Mononuclear cell (primary cell): ENCODE data around the gene SPON1. TPM values are rescaled to one million over a fixed set of nuclear protein-coding genes. Genes with fewer than 3 reads are reported as not detected.
"Not testable (repeated sequence)": the region's sequence is repeated elsewhere in the genome, so short reads cannot be mapped to it uniquely, and the experiment has no call there.

Experiments used
- H3K27me3 ChIP-seq: 2 replicates; pipeline ENCODE4 v1.6.0; 2011; ENCODE audit warnings: low read length, control low read depth; ENCODE audit not compliant: insufficient read depth
- H3K4me1 ChIP-seq: 2 replicates; pipeline ENCODE4 v1.5.1; 2011; ENCODE audit warnings: mild to moderate bottlenecking, low read length, control low read depth; ENCODE audit not compliant: insufficient read depth
- H3K4me3 ChIP-seq: 2 replicates; pipeline ENCODE4 v1.5.1; 2011; ENCODE audit warnings: mild to moderate bottlenecking, low read length, moderate library complexity
- H3K9me3 ChIP-seq: 2 replicates; pipeline ENCODE4 v1.5.1; 2011; ENCODE audit warnings: low read depth, mild to moderate bottlenecking, control low read depth, low read length
- total RNA-seq: library from RNA; depleted of rRNA; stranded (reverse); fragments of >200 nt; gene quantifications from one replicate; pipeline ENCODE4 v1.2.3, GENCODE V29; 2012

The SPON1 gene
- total RNA-seq, 1 donor = 0.94 TPM

DNA sequence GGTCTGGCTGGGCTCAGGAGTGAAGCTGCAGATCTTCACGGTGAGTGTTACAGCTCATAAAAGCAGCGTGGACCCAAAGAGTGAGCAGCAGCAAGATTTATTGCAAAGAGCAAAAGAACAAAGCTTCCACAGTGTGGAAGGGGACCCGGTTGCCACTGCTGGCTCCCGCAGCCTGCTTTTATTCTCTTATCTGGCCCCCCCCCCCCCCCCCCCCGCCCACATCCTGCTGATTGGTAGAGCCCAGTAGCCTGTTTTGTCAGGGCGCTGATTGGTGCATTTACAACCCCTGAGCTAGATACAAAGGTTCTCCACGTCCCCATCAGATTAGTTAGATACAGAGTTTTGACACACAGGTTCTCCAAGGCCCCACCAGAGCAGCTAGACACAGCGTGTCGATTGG, 128.1 kb downstream of the SPON1 start:
- not testable (repeated sequence) for H3K4me1 ChIP-seq, H3K9me3 ChIP-seq, H3K4me3 ChIP-seq, H3K27me3 ChIP-seq

DNA sequence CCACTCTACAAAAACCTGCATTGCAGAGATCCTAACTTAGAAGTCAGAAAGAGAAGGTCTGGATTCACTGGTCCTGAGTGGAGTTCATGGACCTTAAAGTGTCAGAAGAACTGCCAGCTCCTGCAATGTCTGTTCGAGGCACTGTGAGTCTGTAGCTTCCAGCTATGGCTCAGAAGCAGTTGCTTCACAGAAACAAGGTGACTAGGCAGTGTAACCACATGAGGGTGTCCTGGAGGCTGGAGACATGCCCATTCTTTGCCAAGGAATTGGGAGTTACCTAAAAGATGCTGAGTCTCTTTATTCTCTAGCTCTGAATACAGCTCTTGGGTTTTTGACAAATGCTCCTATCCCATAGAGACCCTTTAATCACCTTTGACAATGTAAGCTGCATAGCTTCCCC, 130.5 kb downstream of the SPON1 start:
- H3K4me1 ChIP-seq = no peaks in the 10 kb centered on the region
- no peaks in the 10 kb centered on the region for H3K9me3 ChIP-seq
- no peak overlapping the region for H3K4me3 ChIP-seq
- no peaks in the 10 kb centered on the region for H3K27me3 ChIP-seq

DNA sequence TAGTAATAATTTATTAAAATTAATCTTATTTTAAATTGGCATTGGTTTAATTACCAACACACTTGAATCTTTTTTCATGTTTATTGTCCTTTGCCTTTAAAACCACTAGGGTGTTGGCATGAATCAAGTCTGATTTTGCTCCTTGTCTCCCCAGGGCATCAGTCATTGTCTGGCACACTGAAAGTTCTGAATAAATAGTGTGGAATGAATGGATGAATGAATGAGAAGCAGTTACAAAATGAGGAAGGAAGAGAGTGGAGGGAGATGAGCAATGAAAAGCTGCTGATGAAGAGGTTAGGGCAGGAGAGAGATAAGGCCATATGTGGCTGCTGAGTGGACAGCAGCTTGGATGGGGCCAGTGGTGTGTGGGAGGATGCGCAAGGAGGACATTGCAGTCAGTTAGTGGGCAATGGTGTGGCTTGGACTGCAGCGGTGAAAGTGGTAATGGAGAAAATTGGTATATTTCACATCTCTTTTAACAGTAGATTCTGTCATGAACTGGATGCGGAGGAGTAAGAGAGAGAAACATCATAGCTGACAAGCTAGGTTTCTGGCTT, 132.0 kb downstream of the SPON1 start:
- Histone ChIP-seq H3K4me1 (no peaks in the 10 kb centered on the region), H3K27me3 (no peaks in the 10 kb centered on the region), H3K9me3 (no peaks in the 10 kb centered on the region), H3K4me3 (no peak overlapping the region)

DNA sequence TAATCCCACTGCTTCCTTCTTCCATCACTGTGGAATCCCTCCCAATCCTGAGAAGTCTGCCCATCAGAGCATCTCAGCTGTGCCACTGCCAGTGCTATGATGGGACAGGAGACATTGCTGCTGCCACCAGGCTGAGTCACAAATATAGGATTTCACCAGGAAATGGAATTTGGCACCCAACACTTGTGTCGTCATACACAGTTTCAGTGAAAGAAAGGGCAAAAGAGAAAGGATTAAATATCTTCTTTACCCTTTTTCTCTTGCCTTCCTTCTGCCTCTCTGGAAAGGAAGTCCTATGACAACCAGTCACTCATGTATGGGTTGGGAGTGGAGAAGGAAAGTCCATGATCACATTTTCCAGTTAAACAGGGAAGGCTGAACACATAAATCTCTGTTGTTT, 133.4 kb downstream of the SPON1 start:
- no peaks in the 10 kb centered on the region for H3K4me1 ChIP-seq
- no peak overlapping the region for H3K4me3 ChIP-seq
- no peaks in the 10 kb centered on the region for H3K9me3 ChIP-seq
- no peaks in the 10 kb centered on the region for H3K27me3 ChIP-seq

DNA sequence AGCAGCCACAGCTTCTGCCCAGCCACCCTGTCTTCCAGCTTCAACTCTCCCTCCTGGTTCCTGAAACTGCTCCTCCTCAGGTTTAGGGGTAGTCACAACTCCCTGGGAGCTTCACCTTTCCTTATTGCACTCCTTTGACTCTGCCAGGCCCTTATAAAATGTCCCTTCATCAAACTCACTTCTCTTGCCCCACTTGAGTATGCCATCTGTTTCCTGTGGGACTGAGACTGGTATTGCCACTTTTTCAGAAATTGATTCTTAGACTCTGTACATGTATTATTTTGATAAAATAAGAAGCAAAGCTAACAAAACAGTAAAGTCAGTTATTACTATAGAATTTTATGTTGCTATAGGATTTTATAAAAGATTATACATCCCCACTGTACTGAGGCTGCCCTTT, 134.1 kb downstream of the SPON1 start:
- Histone ChIP-seq H3K4me1 (no peaks in the 10 kb centered on the region), H3K27me3 (no peaks in the 10 kb centered on the region), H3K4me3 (no peak overlapping the region), H3K9me3 (no peaks in the 10 kb centered on the region)

DNA sequence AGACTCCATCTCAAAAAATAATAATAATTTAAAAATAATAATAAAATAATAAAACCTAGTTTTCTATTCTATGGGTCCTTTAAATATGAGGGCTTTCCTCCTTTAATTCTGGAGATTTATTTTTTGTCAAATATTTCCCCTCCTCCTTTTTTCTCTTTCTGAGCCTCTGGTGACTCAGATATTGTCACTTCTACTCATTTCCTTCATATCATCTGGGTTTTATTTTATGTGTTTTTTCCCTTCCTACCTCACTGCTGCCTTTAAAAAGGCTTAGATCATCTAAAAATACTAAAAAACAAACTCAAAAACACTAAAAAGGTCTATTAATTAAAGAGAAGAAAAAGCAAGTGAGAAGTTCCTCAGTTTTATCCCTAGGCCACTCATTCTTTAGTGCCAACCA, 138.9 kb downstream of the SPON1 start:
- Histone ChIP-seq H3K4me1 (no peaks in the 10 kb centered on the region), H3K4me3 (no peak overlapping the region), H3K9me3 (no peaks in the 10 kb centered on the region), H3K27me3 (no peaks in the 10 kb centered on the region)

DNA sequence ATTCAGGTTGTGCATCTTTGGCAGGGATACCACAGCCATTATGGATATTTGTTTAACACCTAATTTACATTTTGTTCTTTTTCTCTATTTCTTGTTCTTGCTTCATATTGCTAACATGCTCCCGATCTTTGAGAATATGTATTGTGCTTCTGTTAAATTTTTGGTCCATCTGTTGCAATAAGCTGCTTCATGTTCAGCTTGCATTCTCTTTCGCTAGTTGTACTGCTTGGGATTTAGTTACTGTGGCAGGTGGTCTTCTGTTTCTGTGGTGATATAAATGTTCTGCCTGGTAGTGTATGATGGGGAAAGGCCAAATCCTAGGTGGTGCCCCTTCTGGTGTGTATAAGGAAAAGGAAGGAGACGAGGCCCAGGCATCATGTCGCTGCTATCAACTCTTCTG, 140.2 kb downstream of the SPON1 start:
- H3K4me1 ChIP-seq = no peaks in the 10 kb centered on the region
- no peak overlapping the region for H3K4me3 ChIP-seq
- no peaks in the 10 kb centered on the region for H3K27me3 ChIP-seq
- H3K9me3 ChIP-seq = no peaks in the 10 kb centered on the region

DNA sequence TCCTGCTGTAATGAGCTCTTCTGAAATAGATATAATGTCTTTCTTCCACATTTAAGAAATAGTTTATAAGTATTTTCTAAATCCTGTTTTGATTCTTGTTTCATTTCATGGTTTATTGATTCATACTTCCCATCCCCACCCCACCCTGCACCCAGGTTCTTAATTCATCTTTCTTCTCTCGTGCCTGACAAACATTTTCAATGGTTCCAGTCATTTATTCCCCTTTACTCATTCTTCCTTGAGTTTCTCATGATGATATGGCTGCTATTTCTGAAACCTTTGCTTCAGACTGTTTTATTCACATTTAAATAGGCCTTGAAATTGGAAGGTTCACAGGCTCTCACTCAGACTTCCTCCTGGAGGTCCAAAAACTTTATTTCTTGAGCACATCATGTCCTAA, 142.9 kb downstream of the SPON1 start:
- H3K27me3 ChIP-seq = no peaks in the 10 kb centered on the region
- H3K4me1 ChIP-seq = no peaks in the 10 kb centered on the region

DNA sequence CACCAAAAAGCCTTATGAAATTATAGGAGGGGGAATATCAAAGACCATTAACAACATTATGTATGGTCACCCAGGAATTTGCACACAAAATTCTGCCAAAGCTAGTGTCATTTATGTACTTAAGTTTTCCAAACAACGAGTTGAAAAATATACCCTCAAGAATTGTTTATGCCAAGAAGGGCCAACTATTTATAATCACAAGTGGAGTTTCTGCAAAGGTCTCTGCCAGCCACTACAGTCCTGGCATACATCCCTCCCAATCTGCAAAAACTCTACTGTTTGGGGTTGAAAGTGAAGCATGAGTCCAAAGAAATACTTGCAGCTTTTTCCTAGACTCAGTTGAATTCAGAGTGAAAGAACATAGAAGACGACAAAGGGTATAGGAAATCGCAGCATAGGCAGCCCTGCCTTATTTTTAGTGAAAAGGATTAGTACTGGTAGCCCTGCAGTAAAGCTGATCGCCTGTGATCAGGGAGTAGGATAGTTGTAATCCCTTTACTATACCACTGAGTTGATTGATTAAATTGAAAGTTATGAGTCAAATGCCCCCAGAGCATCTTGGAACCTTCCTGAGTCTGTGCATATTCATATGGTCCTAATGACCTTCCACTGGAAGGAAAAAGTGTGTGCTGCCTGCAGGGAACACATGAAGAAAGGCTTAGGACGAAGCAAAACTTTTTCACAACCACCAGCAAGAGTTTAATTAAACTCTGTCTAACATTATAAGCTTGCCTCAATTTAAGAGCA, 144.0 kb downstream of the SPON1 start:
- Histone ChIP-seq H3K4me3 (no peak overlapping the region), H3K9me3 (no peaks in the 10 kb centered on the region), H3K4me1 (no peaks in the 10 kb centered on the region), H3K27me3 (no peaks in the 10 kb centered on the region)

More for the DNA sequence above, 142.9 kb downstream of the SPON1 start:
- no peaks in the 10 kb centered on the region for H3K9me3 ChIP-seq
- H3K4me3 ChIP-seq = no peak overlapping the region

DNA sequence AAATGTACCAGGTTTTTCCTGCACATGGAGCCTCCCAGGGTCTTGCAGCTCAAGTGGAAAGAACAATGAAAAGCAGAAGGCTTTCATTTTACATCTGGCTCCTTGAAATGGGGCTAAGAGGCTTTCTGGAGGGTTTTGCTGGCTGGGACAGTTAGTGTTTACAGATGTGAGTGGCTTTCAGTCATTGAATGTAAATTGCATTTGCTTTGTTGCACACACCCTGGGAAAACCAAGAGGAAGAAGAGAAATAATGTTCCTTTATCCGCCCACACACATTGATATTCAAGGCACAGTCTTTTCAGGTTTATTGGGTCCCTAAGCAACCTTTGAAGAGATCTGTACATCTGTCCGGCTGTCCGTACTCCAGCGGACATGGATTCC, 144.5 kb downstream of the SPON1 start:
- H3K9me3 ChIP-seq = no peaks in the 10 kb centered on the region
- no peaks in the 10 kb centered on the region for H3K27me3 ChIP-seq
- H3K4me1 ChIP-seq = no peaks in the 10 kb centered on the region
- H3K4me3 ChIP-seq = no peak overlapping the region

DNA sequence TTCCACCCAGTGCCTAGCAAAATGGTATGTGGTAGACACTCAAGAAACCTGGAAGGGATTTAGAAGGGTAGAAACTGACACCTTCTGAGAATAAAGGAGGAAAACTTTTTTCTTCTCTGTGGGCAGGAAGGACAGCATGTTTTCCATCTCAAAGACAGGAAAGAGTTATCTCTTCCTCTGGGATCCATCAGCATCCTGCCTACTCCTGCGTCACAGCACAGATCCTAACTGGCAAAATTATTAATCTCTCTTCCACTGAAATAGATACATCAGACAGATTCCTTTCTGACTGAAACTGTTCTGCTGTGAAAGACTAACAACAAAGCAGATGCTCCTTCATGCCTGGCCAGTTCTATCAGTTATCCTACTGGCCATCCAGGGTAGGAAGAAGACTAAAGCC, 147.2 kb downstream of the SPON1 start:
- Histone ChIP-seq H3K9me3 (no peaks in the 10 kb centered on the region), H3K4me1 (no peaks in the 10 kb centered on the region), H3K27me3 (no peaks in the 10 kb centered on the region), H3K4me3 (no peak overlapping the region)

DNA sequence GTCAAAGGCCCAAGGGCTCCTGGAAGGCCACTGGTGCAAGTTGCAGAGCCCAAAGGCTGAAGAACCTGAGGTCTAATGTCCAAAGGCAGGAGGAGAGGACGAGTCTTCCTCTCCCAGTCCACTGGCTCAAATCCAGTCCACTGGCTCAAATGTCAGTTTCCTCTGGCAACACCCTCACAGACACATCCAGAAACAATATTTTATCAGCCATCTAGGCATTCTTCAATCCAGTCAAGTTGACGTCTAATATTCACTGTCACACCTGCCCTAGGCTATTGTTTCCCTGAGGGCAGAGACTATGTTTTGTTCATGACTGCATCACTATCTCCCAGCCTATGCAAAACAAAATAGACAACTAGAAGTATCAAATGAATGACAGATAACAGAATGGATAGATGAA, 148.1 kb downstream of the SPON1 start:
- no peaks in the 10 kb centered on the region for H3K4me1 ChIP-seq
- no peaks in the 10 kb centered on the region for H3K27me3 ChIP-seq
- no peaks in the 10 kb centered on the region for H3K9me3 ChIP-seq
- no peak overlapping the region for H3K4me3 ChIP-seq

DNA sequence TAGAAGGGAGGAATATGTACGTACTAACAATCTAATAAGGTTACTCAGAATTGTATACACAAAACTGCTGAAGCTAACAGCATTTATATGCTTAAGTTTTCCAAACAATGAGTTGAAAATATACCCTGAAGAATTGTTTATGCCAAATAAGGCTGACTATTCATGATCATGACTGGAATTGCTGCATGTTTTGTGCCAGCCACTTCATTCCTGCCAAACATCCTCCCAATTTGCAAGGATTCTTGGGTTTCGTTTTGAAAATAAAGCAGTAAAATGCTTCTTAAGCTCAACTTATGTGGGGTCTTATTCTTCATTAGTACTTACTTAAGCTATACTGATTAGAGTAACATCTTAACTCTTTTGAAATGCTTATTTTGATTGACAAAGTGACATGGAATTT, 149.0 kb downstream of the SPON1 start:
- no peaks in the 10 kb centered on the region for H3K27me3 ChIP-seq
- H3K9me3 ChIP-seq = peaks cover 7% of the 10 kb centered on the region
- H3K4me1 ChIP-seq = no peaks in the 10 kb centered on the region
- no peak overlapping the region for H3K4me3 ChIP-seq

DNA sequence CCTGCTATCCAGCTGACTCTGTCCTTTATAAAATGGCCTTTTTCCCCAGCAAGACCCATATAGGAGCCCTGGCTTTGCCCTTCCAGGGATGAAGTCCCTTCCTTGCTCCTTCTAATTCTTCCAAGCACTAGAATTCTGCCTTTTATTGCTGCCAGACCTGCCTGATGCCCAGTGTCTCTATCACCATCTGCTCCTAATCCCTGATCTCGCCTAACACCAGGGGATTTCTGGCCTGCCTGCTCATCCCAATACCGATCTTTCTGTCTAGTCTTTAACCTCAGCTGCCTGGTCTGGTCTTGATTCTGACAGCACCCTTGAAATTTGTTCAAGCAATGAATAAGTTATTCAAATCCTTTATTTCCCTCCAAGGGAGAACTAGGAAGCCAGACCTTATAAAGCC, 150.2 kb downstream of the SPON1 start:
- H3K4me3 ChIP-seq = no peak overlapping the region
- no peaks in the 10 kb centered on the region for H3K4me1 ChIP-seq
- H3K27me3 ChIP-seq = no peaks in the 10 kb centered on the region
- peaks cover 12% of the 10 kb centered on the region for H3K9me3 ChIP-seq

DNA sequence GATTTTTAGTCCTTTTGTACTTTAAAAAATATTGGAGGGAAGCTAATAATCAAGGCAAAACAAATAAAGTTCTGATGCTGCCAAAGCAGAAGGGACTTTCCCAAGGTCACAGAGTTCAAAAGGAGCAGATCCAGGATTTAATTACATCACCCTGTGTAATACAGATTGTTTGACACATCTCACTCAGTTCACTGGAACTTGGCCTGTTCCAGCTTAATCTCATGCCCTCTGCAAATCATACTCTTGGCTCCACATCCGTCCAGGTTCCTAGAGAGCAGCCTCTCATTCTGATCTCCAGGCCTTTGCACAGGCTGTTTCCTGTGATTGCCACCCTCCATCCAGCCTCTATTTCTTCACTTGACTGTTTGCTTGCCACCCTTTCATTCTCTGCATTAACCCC, 151.7 kb downstream of the SPON1 start:
- H3K4me3 ChIP-seq = no peak overlapping the region

DNA sequence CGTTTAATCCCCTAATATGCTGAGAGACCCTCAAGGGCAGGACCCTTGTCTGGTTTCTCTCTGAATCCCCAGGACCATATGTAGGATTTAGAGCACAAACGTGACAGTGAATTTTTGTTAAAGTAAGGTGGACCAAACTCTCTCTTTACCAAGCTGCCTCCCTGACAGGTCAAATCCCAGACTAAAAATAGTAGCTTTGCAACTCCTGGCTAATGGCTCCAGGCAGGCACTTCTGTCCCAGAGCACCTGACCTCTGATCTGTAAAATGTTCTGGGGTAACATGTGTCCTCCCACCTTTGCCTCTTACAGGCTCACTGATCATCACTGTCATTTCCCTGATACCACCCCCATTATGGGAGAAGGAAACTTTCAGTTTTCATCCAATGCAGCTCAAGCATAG, 152.3 kb downstream of the SPON1 start:
- H3K27me3 ChIP-seq = no peaks in the 10 kb centered on the region
- H3K9me3 ChIP-seq = peaks cover 12% of the 10 kb centered on the region
- no peaks in the 10 kb centered on the region for H3K4me1 ChIP-seq
- no peak overlapping the region for H3K4me3 ChIP-seq

More for the DNA sequence above, 151.7 kb downstream of the SPON1 start:
- Histone ChIP-seq H3K4me1 (no peaks in the 10 kb centered on the region), H3K9me3 (peaks cover 12% of the 10 kb centered on the region), H3K27me3 (no peaks in the 10 kb centered on the region)
